ENCODE data around the gene MADCAM1.

MADCAM1 gene

GRCh38 chr19:488505-489417 lies 7.5 kb upstream of the MADCAM1 start:
- DNase-seq = peak; percentile 96

GRCh38 chr19:489418-490196 lies 6.7 kb upstream of the MADCAM1 start:
- DNase-seq = peak; percentile 53

GRCh38 chr19:491146-491741 lies 5.0 kb upstream of the MADCAM1 start:
- no peak for DNase-seq

GRCh38 chr19:492091-492531 lies 4.2 kb upstream of the MADCAM1 start:
- no peak for DNase-seq

GRCh38 chr19:493391-494170 lies 2.7 kb upstream of the MADCAM1 start:
- DNase-seq = no peak

GRCh38 chr19:494171-495080 lies 1.9 kb upstream of the MADCAM1 start:
- DNase-seq = no peak

GRCh38 chr19:495081-495401 lies 1.2 kb upstream of the MADCAM1 start:
- DNase-seq = no peak

- peak; percentile 51 for DNase-seq
Observed at GRCh38 chr19:495402-496111, 729 bp upstream of the MADCAM1 start.

- no peak for DNase-seq
Observed at GRCh38 chr19:496986-497385, 700 bp downstream of the MADCAM1 start.

- no peak for DNase-seq
Observed at GRCh38 chr19:497491-497868, 1.2 kb downstream of the MADCAM1 start.

- no peak for DNase-seq
Observed at GRCh38 chr19:497869-498510, 1.7 kb downstream of the MADCAM1 start.

- DNase-seq = no peak
Observed at GRCh38 chr19:498511-498891, 2.2 kb downstream of the MADCAM1 start.

GRCh38 chr19:498977-499623 lies 2.8 kb downstream of the MADCAM1 start:
- no peak for DNase-seq

GRCh38 chr19:501646-502045 lies 5.4 kb downstream of the MADCAM1 start:
- no peak for DNase-seq

- DNase-seq = no peak
Observed at GRCh38 chr19:504616-505015, 8.3 kb downstream of the MADCAM1 start.

GRCh38 chr19:506404-507285 lies 10.4 kb downstream of the MADCAM1 start:
- peak; percentile 100 for DNase-seq

- DNase-seq = peak; percentile 90
Observed at GRCh38 chr19:507286-508203, 11.3 kb downstream of the MADCAM1 start, which contains the start of gene TPGS1. Gene TPGS1 (plus strand): TSS chr19:507497. CDS start chr19:507507, 10 bp downstream.
